GM20000 (cell line): ENCODE data around the gene HKDC1.
"Not testable (repeated sequence)": the region's sequence is repeated elsewhere in the genome, so short reads cannot be mapped to it uniquely, and the experiment has no call there.

Experiments
- DNase-seq: peaks from one replicate; pipeline ENCODE4 v3.0.0; 2012; ENCODE audit warnings: low spot score
- CTCF ChIP-seq: IDR thresholded peaks from 2 replicates; pipeline ENCODE4 v1.5.1; 2012; ENCODE audit warnings: mild to moderate bottlenecking, control low read depth; ENCODE audit errors: extremely low read depth, missing control alignments

HKDC1 gene

GRCh38 chr10:69307434-69307833, 87.3 kb downstream of the HKDC1 start:
- DNase-seq, result no peak
- TF ChIP-seq CTCF, result no peak

GRCh38 chr10:69308304-69308703, 88.2 kb downstream of the HKDC1 start:
- DNase-seq, result not testable (repeated sequence)

- TF ChIP-seq CTCF, result no peak
- DNase-seq, result no peak
These were observed 91.2 kb downstream of the HKDC1 start for GRCh38 chr10:69311309-69311708.

- no peak for TF ChIP-seq CTCF
- DNase-seq, result no peak
These were observed 92.4 kb downstream of the HKDC1 start for GRCh38 chr10:69312528-69312927.

GRCh38 chr10:69315100-69315542, 95.0 kb downstream of the HKDC1 start:
- DNase-seq, result no peak
- TF ChIP-seq CTCF, result no peak

- TF ChIP-seq CTCF, result no peak
- no peak for DNase-seq
These were observed 95.6 kb downstream of the HKDC1 start for GRCh38 chr10:69315610-69316312.

- TF ChIP-seq CTCF, result no peak
- DNase-seq, result no peak
These were observed 96.4 kb downstream of the HKDC1 start for GRCh38 chr10:69316313-69317059.
